ENCODE data around the gene AKAP14.

Gene AKAP14

DNA sequence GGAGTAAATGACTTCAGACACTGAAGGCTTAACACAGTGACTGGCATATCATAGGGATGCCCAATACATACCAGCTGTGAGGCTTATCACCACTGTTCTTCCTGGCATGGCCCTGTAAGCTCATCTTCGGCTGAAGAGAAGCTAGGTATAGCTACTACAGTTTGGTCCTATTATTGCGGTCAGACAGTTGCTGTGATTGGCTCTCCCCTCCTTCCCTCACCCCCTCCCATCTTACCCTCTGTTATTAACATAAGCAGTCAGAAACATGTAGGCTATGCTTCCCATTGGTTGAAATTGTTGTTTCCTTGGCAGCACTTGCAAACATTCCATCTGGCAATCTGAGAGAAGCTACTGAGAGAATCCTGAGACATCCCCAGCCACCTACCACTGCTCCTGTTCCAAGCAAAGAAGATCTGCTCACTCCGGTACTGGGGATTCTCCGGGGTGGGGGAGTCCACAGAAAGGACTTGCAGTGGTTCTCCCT is at the start of gene AKAP14:
AKAP14 (plus strand) TSS at position 51 of the 484 bp plus-strand sequence. CDS start 7,331 bp downstream, outside the sequence.
- DNase-seq (ENCODE audit: low read depth): no peak
- TF ChIP-seq, protein P1, sequence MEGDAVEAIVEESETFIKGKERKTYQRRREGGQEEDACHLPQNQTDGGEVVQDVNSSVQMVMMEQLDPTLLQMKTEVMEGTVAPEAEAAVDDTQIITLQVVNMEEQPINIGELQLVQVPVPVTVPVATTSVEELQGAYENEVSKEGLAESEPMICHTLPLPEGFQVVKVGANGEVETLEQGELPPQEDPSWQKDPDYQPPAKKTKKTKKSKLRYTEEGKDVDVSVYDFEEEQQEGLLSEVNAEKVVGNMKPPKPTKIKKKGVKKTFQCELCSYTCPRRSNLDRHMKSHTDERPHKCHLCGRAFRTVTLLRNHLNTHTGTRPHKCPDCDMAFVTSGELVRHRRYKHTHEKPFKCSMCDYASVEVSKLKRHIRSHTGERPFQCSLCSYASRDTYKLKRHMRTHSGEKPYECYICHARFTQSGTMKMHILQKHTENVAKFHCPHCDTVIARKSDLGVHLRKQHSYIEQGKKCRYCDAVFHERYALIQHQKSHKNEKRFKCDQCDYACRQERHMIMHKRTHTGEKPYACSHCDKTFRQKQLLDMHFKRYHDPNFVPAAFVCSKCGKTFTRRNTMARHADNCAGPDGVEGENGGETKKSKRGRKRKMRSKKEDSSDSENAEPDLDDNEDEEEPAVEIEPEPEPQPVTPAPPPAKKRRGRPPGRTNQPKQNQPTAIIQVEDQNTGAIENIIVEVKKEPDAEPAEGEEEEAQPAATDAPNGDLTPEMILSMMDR (conservative IDR thresholded peaks at IDR 0.05; ENCODE audit: low read depth, low read length): no peak
- no peak within 1 kb of the TSS for H3K4me3 ChIP-seq (ENCODE audit: low read length)

DNA sequence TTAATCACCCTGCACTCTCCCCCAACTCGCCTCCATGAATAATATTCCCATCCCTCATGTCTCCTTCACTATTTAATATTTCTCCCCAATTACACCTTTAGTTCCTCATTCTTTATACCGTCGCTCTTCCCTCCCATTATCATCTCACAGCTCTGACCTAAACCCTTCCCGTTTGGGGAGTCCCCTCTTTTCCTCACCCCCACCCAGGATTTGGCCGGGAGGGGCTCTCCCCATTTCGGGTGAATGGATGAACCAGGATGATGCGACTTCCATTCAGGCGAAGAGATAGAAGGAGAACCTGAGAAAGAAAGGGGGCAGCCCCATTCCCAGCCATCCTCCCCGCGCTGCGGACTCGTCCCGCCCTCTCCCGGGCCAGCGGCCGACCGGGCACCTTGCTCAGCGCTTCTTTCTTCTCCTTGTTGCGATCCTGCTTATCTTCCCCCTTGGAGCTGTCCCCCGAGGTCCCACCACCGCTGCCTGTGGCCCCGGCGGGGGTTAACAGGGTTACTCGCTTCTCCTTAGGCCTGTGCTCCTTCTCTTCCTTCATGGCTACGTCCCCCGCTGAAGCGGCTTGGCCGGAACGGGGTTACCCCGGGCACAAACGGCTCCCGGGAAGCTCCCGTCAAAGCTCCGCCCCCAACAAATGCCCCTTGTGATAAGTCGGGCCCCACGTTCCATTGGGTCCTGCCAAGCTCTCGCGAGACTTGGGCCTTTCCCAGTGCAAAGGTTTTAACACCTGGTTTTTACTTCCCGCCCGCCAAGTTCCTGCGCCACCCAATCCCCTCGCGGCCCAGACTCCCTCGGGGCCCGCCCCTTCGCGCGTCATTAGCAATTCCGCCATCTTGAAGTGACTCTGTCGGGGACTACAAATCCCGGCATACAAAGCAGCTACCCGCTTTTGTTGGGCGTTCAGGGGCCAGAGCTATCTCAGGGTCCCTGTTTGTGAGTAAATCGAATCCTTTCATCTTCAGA is 43.0 kb upstream of the AKAP14 start, which contains the start of gene UPF3B:
UPF3B (minus strand) TSS at position 582 of the 972 bp plus-strand sequence; CDS start at position 547, 35 bp downstream.
- peak within 1 kb of the TSS; percentile 86 for H3K4me3 ChIP-seq (ENCODE audit: low read length)
- TF ChIP-seq, protein P1 (conservative IDR thresholded peaks at IDR 0.05; ENCODE audit: low read depth, low read length): no peak
- peak; percentile 96 for DNase-seq (ENCODE audit: low read depth)

DNA sequence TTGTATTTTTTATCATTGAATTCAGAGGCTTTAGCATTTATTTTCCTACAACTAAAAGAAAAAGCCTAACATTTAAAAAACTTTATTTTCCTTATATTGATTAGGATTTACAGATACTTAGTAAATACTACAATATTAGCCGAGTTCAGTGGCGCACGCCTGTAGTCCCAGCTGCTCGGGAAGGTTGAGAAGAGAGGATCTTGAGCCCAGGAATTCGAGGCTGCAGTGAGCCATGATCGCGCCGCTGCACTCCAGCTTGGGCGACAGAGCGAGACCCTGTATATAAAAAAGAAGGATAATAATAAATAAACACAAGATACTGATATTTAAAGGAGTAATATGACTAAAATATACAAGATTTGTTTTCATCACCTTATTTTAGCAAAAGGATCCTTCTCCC is 42.2 kb upstream of the AKAP14 start:
- DNase-seq (ENCODE audit: low read depth): no peak
- H3K4me3 ChIP-seq (ENCODE audit: low read length): peak overlapping the region; percentile 63
- TF ChIP-seq, protein P1 (conservative IDR thresholded peaks at IDR 0.05; ENCODE audit: low read depth, low read length): no peak

DNA sequence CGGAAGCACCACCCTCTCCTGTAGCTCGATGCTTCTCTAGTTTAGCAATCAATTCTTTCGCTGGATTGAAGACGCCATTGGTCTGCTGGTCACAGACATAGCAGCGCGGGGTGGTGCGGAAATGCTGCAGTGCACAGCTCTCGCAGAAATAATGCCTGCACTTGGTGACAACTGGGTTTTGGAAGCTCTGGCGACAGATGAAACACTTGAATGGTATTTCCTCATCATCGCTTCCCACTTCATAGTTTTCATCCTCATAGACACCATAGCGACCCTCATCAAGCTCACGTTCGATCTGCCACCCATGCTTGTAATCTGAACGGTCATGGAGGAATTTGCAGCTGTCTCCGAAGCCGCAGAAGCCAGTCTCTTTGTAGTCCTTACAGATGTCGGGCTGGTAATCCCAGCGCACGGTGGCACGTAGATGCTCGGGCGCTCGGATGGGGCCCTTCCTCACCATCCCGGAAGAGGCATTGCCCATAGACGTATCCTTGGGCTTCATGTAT is 25.0 kb upstream of the AKAP14 start:
- TF ChIP-seq, protein P1 (conservative IDR thresholded peaks at IDR 0.05; ENCODE audit: low read depth, low read length): no peak
- no peak for DNase-seq (ENCODE audit: low read depth)
- H3K4me3 ChIP-seq (ENCODE audit: low read length): peak overlapping the region; percentile 73

DNA sequence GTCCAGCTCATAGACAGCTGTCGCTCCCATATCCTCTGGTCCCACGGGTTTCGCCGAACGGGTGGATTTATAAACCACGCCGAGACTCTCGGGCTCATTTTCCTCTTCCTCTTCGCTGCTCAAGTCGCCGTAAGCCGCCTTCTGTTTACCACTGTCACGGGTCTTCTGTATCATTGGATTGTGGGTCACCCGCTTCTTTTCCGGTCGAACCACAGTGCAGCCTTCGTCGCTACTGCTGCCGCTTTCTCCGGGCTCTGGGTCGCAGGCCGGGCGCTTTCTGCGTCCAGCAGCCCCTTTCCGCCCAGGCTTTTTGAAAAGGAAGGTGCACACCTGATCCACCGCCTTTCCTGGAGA is 24.5 kb upstream of the AKAP14 start:
- DNase-seq (ENCODE audit: low read depth): no peak
- TF ChIP-seq, protein P1 (conservative IDR thresholded peaks at IDR 0.05; ENCODE audit: low read depth, low read length): no peak
- peak overlapping the region; percentile 73 for H3K4me3 ChIP-seq (ENCODE audit: low read length)

DNA sequence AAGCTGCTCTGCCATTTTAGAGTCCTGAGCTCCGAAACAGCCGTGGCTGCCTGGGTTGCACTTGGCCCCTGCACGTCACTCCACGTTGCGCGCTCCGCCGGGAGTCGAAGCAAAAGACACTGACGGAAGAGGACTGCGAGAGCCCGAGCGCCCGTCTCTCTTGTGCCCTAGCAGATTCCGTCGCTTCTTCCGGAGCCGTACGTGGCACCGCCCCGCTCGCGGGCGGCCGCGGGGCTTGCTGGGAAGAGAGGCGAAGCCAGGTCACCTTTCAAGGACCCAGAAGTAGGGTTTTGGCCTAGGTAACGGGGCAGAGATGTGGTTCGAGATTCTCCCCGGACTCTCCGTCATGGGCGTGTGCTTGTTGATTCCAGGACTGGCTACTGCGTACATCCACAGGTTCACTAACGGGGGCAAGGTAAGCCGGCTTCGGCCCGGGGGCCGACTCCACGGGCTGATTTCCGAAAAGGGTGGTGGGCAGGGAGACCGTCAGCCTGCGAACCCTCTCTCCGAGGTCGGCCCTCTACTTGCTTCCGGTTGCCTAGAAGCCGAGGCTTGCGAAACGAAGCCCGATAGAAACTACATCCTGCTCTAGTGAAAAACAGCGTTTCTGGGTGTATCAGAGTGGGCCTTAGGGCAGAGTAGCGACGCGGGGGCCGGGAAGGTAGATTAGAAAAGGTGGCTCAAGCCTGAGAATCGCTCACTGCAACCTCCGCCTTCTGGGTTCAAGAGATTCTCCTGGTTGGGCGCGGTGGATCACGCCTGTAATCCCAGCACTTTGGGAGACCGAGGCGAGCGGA is 23.9 kb upstream of the AKAP14 start, which contains the start of the genes NDUFA1 and RNF113A:
NDUFA1 (plus strand) TSS at position 234 of the 797 bp plus-strand sequence; CDS start at position 314, 80 bp downstream.
RNF113A (minus strand) TSS at position 135 of the 797 bp plus-strand sequence; CDS start at position 15, 120 bp downstream.
- DNase-seq (ENCODE audit: low read depth): peak; percentile 27
- TF ChIP-seq, protein P1 (conservative IDR thresholded peaks at IDR 0.05; ENCODE audit: low read depth, low read length): no peak
- peak within 1 kb of the TSS; percentile 73 for H3K4me3 ChIP-seq (ENCODE audit: low read length)

Data from retinal pigment epithelial cell (primary cell).